Measurements from ENCODE around the gene PLBD1. TPM values are rescaled to one million over a fixed set of nuclear protein-coding genes. Genes with fewer than 3 reads are reported as not detected.

The PLBD1 gene
- total RNA-seq, 1 donor from 2014 or later: not detected

DNA sequence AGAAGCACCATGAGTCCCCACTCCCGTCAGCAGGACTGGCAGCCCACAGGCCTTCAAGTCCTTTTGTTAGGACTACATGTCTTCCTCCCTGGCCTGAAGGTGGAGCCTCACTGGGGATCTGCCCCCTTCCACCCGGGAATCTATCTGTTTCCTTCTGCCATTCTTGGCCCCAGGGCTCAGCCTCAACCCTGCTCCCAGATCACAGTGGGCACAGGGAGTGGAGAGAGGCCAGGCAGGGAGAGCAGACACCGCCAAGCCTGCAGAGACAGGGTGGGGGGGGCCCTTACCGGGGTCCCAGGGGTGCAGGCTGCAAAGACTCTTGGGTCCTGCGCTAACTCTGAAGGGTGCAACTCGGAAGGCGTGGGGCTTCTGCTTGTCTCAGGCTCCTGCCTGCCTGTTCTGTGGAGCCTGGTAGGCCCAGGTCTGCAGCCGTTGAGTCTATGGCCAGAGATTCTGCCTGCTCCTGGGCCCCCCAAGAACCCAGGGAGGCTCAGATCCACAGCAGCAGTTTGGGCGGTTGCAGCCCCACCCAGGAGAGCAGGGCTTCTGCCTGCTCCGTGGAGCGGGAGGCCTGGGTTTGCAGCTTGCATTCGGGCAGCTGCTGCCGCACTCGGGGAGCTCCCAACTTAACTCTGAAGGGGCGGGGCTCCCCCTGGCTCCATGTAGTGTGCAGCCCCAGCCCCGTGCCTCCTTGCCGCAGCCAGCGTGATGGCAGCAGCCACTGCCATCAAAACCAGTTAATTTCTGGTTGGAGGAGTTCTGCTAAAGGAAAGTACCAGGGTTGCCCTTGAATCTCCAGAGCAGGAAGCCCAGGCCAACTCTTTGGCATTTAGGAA lies 21.7 kb upstream of the PLBD1 start:
- H3K27me3 Mint-ChIP-seq (ENCODE audit: low read depth): peaks cover 3% of the 10 kb centered on the region
- H3K9me3 Mint-ChIP-seq: no peaks in the 10 kb centered on the region
- H3K36me3 Mint-ChIP-seq (ENCODE audit: low read depth): no peaks in the 10 kb centered on the region
- DNase-seq (ENCODE audit: low spot score): no peak
- no peak overlapping the region for H3K27ac Mint-ChIP-seq
- H3K4me1 Mint-ChIP-seq (ENCODE audit: low read depth): no peaks in the 10 kb centered on the region
- intact Hi-C loops (cut with micrococcal nuclease): no loop called here
- H3K4me3 Mint-ChIP-seq (ENCODE audit: low read depth): no peak overlapping the region

DNA sequence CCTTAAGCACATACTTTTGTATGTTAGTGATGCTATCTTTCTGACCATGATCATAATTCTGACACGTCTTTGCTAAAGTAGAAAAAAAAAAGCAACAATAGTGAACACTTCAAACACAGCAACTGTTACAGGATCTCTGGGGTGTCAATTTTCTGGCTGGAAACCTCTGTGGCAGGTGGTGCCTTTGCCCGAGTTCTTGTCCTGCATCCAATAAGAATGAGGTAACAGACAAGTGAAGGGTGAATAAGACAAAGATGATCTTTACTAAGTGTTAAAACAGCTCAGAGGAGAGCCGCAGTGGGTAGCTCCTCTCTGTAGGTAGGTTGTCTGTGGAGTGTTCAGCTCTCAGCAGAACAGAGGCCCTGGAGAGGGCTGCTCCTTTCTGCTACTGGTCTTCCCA lies 20.9 kb upstream of the PLBD1 start:
- H3K4me3 Mint-ChIP-seq (ENCODE audit: low read depth): no peak overlapping the region
- no peaks in the 10 kb centered on the region for H3K27me3 Mint-ChIP-seq (ENCODE audit: low read depth)
- H3K4me1 Mint-ChIP-seq (ENCODE audit: low read depth): no peaks in the 10 kb centered on the region
- no peaks in the 10 kb centered on the region for H3K36me3 Mint-ChIP-seq (ENCODE audit: low read depth)
- no peak for DNase-seq (ENCODE audit: low spot score)
- intact Hi-C loops (cut with micrococcal nuclease): no loop called here
- no peaks in the 10 kb centered on the region for H3K9me3 Mint-ChIP-seq
- H3K27ac Mint-ChIP-seq: no peak overlapping the region

DNA sequence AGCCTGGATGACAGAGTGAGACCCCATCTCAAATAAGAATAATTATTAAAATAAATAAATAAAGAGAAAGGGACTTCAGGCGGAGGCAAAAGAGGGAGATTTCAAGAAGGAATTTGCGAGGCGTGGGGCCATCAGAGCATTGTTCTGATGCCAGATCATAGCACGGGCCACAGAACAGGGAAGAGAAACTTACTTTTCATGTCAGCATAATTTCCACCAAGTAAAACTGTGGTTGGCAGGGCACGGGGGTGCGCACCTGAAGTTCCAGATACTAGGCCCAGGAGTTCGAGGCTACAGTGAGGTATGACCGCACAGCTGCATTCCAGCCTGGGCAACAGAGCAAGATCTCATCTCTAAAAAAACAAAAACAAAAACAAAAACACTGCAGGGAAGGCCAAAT lies 11.0 kb upstream of the PLBD1 start:
- DNase-seq (ENCODE audit: low spot score): no peak
- Mint-ChIP-seq H3K36me3 (ENCODE audit: low read depth) (no peaks in the 10 kb centered on the region), H3K4me1 (ENCODE audit: low read depth) (peaks cover 6% of the 10 kb centered on the region), H3K9me3 (no peaks in the 10 kb centered on the region), H3K27me3 (ENCODE audit: low read depth) (peaks cover 29% of the 10 kb centered on the region), H3K27ac (no peak overlapping the region), H3K4me3 (ENCODE audit: low read depth) (no peak overlapping the region)
- intact Hi-C loops (cut with micrococcal nuclease): no loop called here

DNA sequence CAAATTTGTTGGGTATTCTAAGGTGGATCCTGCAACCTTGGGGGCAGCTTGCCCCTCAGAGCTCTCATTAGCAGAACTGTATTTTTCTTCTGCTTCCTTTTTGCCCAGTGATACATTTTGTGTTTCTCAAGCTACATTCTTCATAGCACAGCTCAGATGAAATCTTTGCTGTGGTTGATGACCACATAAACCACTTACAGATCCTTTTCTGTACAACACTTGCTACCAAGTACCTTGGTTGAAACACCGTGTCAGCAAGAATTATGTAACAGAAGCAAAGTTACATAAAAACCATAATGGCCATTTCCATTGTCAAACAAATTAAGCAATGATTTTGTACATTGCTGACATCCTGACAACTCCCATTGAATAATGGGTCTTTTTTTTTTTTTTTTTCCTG lies 9.7 kb upstream of the PLBD1 start:
- no peaks in the 10 kb centered on the region for H3K9me3 Mint-ChIP-seq
- intact Hi-C loops (cut with micrococcal nuclease): no loop called here
- no peak overlapping the region for H3K4me3 Mint-ChIP-seq (ENCODE audit: low read depth)
- H3K27ac Mint-ChIP-seq: no peak overlapping the region
- H3K4me1 Mint-ChIP-seq (ENCODE audit: low read depth): peaks cover 6% of the 10 kb centered on the region
- H3K36me3 Mint-ChIP-seq (ENCODE audit: low read depth): no peaks in the 10 kb centered on the region
- H3K27me3 Mint-ChIP-seq (ENCODE audit: low read depth): peaks cover 31% of the 10 kb centered on the region
- DNase-seq (ENCODE audit: low spot score): no peak

DNA sequence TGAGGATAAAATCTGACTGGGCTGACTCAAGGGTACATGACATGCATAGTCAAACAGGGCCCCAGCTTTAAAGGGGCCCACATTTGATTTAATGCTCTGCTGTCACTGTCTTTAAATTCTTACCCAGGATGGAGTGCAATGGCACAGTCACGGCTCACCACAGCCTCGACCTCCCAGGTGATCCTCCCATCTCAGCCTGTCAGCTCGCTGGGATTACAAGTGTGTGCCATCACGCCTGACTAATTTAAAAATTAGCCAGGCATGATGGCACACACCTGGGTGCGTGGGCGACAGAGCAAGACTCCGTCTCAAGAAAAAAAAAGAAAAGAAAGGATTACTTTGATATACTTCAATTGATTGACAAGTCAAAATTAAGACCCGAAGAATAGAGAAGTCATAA lies 9.2 kb upstream of the PLBD1 start:
- Mint-ChIP-seq H3K9me3 (no peaks in the 10 kb centered on the region), H3K4me3 (ENCODE audit: low read depth) (no peak overlapping the region), H3K27me3 (ENCODE audit: low read depth) (peaks cover 31% of the 10 kb centered on the region), H3K27ac (no peak overlapping the region), H3K4me1 (ENCODE audit: low read depth) (peaks cover 6% of the 10 kb centered on the region), H3K36me3 (ENCODE audit: low read depth) (no peaks in the 10 kb centered on the region)
- no peak for DNase-seq (ENCODE audit: low spot score)
- intact Hi-C loops (cut with micrococcal nuclease): no loop called here

DNA sequence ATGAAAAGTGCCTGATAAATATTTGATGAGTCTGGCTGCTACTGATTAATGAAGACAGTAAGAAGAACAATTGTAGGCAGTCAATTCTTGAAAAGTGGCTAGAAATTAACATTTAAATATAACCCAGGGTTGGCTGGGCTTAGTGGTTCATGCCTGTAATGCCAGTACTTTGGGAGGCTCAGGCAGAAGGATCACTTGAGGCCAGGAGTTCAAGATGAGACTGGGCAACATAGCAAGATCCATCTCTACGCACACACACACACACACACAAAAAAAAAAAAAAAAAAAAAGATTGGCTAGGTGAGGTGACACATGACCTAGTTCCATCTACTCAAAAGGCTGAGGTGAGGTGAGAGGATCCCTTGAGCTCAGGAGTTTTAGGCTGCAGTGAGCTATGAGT lies 7.9 kb upstream of the PLBD1 start:
- no peaks in the 10 kb centered on the region for H3K36me3 Mint-ChIP-seq (ENCODE audit: low read depth)
- no peaks in the 10 kb centered on the region for H3K9me3 Mint-ChIP-seq
- peaks cover 6% of the 10 kb centered on the region for H3K4me1 Mint-ChIP-seq (ENCODE audit: low read depth)
- intact Hi-C loops (cut with micrococcal nuclease): no loop called here
- H3K27me3 Mint-ChIP-seq (ENCODE audit: low read depth): peaks cover 36% of the 10 kb centered on the region
- no peak overlapping the region for H3K27ac Mint-ChIP-seq
- no peak overlapping the region for H3K4me3 Mint-ChIP-seq (ENCODE audit: low read depth)
- no peak for DNase-seq (ENCODE audit: low spot score)

DNA sequence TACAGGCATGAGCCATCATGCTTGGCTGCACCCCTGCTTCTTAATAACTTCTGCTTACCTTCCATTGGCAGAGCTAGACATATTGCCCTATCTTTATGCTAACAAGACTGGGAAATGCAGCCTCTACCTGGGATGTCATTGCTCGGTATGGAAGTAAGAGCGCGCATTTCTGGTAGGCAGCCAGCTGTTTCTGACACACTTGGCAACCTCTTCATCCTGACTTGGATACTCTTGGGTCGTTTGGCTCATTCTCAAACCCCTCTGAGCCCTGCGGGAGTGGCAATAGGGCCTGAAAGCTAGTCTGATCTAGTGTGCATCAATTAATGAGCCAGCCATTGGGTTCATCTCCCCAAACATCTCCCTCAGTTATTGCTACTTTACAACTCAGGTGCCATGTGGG lies 5.4 kb upstream of the PLBD1 start:
- no peak for DNase-seq (ENCODE audit: low spot score)
- Mint-ChIP-seq H3K27ac (no peak overlapping the region), H3K4me3 (ENCODE audit: low read depth) (no peak overlapping the region), H3K4me1 (ENCODE audit: low read depth) (peaks cover 6% of the 10 kb centered on the region), H3K27me3 (ENCODE audit: low read depth) (peaks cover 45% of the 10 kb centered on the region), H3K36me3 (ENCODE audit: low read depth) (no peaks in the 10 kb centered on the region), H3K9me3 (no peaks in the 10 kb centered on the region)
- intact Hi-C loops (cut with micrococcal nuclease): no loop called here

DNA sequence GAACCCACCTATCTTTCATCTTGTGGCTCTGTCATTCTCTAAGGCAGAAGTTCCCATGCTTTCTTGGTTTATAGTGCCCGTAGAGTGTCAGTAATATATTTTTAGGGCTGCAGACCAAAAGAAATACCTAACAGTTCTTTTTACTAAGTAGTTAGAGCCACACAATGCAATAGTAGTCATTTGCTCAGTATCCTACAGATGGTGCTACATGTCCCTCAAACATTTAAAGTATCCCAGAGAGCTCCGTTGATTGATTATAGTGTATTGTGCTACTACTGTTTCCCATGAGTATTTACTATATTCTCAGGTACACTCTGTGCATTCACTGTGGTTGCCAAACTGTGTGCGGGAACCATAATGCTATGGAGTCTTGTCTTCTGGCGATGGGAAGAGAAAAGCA lies 4.7 kb upstream of the PLBD1 start:
- H3K9me3 Mint-ChIP-seq: no peaks in the 10 kb centered on the region
- intact Hi-C loops (cut with micrococcal nuclease): no loop called here

DNA sequence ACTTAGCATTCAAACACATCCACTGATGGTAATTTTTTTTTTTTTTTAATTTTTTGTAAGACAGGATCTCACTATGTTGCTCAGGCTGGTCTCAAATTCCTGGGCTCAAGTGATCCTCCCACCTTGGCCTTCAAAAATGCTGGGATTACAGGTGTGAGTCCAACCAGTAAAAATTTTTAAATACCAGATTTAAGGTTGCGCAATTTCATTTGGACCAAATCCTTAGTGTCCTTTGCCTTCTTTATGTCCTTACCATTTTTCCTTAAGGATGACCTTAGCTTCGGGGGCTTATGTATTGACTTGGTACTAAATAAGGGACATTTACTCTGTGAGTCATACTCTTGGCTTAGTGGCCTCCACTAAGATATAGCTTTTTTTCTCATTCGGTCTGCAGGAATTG lies 4.1 kb upstream of the PLBD1 start:
- Mint-ChIP-seq H3K27ac (no peak overlapping the region), H3K4me1 (ENCODE audit: low read depth) (no peaks in the 10 kb centered on the region), H3K9me3 (no peaks in the 10 kb centered on the region), H3K4me3 (ENCODE audit: low read depth) (no peak overlapping the region), H3K27me3 (ENCODE audit: low read depth) (peaks cover 46% of the 10 kb centered on the region), H3K36me3 (ENCODE audit: low read depth) (no peaks in the 10 kb centered on the region)
- DNase-seq (ENCODE audit: low spot score): no peak
- intact Hi-C loops (cut with micrococcal nuclease): no loop called here

More for the DNA sequence above, 4.7 kb upstream of the PLBD1 start:
- Mint-ChIP-seq H3K27me3 (ENCODE audit: low read depth) (peaks cover 47% of the 10 kb centered on the region), H3K4me1 (ENCODE audit: low read depth) (peaks cover 5% of the 10 kb centered on the region), H3K4me3 (ENCODE audit: low read depth) (no peak overlapping the region), H3K27ac (no peak overlapping the region), H3K36me3 (ENCODE audit: low read depth) (no peaks in the 10 kb centered on the region)
- DNase-seq (ENCODE audit: low spot score): no peak

DNA sequence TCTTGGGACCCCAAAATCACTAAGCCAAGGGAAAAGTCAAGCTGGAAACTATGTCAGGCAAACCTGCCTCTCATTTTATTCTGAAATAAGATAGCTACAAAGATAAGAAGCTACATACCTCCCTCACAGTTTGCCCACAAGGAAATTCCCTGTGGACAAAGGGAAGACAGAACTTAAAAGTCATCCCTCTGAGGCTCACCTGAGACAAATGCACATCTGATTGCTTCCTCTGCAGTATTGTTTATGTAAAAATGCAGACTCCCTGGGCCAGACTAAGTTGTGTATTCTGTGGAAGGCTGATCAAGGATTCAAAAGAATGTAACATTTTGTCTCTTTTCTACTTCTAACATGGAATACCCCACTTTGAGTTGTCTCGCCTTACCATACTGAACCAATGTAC lies 2.5 kb upstream of the PLBD1 start:
- no peak for DNase-seq (ENCODE audit: low spot score)
- peaks cover 42% of the 10 kb centered on the region for H3K27me3 Mint-ChIP-seq (ENCODE audit: low read depth)
- intact Hi-C loops (cut with micrococcal nuclease): no loop called here
- H3K4me1 Mint-ChIP-seq (ENCODE audit: low read depth): no peaks in the 10 kb centered on the region
- no peak overlapping the region for H3K27ac Mint-ChIP-seq
- H3K4me3 Mint-ChIP-seq (ENCODE audit: low read depth): no peak overlapping the region
- H3K9me3 Mint-ChIP-seq: no peaks in the 10 kb centered on the region
- H3K36me3 Mint-ChIP-seq (ENCODE audit: low read depth): no peaks in the 10 kb centered on the region

DNA sequence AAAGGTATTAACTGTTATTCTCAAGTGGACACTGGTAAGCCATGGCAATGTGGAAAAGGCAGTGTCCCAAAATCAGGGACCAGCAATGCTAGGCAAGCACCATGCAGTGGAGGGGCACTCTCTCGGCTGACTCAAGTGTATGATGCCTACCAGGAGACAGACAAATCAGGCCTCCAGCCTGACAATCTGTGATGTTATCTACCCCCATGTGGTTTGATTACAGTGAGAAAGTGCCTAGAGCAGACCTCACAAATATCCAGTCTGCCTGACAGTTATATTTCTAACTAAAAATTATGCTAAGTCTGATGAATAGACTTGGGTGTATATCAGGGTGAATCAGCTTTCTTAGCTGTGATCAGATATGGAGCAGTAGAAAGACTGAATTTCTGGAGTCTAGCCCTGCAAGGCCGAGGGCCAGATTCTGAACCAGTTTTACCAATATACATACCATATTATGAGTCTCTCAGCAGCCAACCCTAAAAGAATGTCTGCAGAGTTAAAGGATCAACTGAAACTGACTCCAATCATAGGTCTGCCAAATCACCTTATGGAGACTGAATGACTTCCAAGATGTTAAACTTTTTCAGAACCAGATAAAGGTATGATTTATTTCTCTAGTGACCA lies 3.2 kb downstream of the PLBD1 start:
- intact Hi-C loops (cut with micrococcal nuclease): no loop called here
- H3K4me1 Mint-ChIP-seq (ENCODE audit: low read depth): no peaks in the 10 kb centered on the region
- DNase-seq (ENCODE audit: low spot score): no peak
- peaks cover 26% of the 10 kb centered on the region for H3K27me3 Mint-ChIP-seq (ENCODE audit: low read depth)
- H3K4me3 Mint-ChIP-seq (ENCODE audit: low read depth): no peak overlapping the region
- no peaks in the 10 kb centered on the region for H3K36me3 Mint-ChIP-seq (ENCODE audit: low read depth)
- H3K9me3 Mint-ChIP-seq: no peaks in the 10 kb centered on the region
- no peak overlapping the region for H3K27ac Mint-ChIP-seq

DNA sequence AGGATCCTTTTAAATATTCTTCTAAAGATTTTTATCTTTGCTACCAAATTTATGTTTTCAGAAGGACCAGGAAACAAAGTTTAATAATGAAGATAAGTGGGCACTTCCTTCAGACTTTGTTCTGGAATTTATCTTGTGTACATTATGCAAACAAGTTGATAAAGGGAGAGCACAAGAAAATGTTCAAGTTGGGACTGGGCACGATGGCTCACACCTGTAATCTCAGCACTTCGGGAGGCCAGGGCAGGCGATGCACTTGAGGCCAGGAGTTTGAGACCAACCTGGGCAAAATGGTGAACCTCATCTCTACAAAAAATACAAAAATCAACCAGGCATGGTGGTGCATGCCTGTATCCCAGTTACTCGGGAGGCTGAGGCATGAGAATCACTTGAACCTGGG lies 4.6 kb downstream of the PLBD1 start:
- H3K9me3 Mint-ChIP-seq: no peaks in the 10 kb centered on the region
- DNase-seq (ENCODE audit: low spot score): no peak
- no peaks in the 10 kb centered on the region for H3K4me1 Mint-ChIP-seq (ENCODE audit: low read depth)
- H3K27me3 Mint-ChIP-seq (ENCODE audit: low read depth): peaks cover 20% of the 10 kb centered on the region
- intact Hi-C loops (cut with micrococcal nuclease): no loop called here
- H3K27ac Mint-ChIP-seq: no peak overlapping the region
- H3K36me3 Mint-ChIP-seq (ENCODE audit: low read depth): no peaks in the 10 kb centered on the region
- no peak overlapping the region for H3K4me3 Mint-ChIP-seq (ENCODE audit: low read depth)

DNA sequence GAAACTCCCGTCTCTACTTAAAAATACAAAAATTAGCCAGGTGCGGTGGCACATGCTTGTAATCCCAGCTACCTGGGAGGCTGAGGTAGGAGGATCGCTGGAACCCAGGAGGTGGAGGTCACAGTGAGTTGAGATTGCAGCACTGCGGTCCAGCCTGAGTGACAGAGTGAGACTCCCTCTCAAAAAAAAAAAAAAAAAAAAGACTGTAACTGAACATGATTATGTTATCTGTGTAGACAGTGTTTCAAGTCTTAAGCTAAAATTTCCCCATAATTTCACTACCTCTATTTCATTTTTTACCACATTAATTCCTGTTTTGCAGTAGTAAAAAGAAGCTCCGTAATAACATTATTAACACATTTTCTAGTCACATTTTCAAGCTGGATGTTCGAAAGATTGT lies 5.4 kb downstream of the PLBD1 start:
- H3K9me3 Mint-ChIP-seq: no peaks in the 10 kb centered on the region
- no peaks in the 10 kb centered on the region for H3K36me3 Mint-ChIP-seq (ENCODE audit: low read depth)
- H3K27me3 Mint-ChIP-seq (ENCODE audit: low read depth): peaks cover 17% of the 10 kb centered on the region
- DNase-seq (ENCODE audit: low spot score): no peak
- no peaks in the 10 kb centered on the region for H3K4me1 Mint-ChIP-seq (ENCODE audit: low read depth)
- no peak overlapping the region for H3K4me3 Mint-ChIP-seq (ENCODE audit: low read depth)
- no peak overlapping the region for H3K27ac Mint-ChIP-seq
- intact Hi-C loops (cut with micrococcal nuclease): no loop called here

Data from activated T-helper 2 cell treated with anti-CD3 and anti-CD28 coated beads, Interferon-gamma antibody, Interleukin-2, Interleukin-4, amounts not matched to agents 10 μg/mL and 5 μg/mL and 100 μg/mL, durations not matched to agents 14 hours and 24 hours and 36 hours (primary cell).